Measurements from ENCODE around the gene STK26. TPM values are rescaled to one million over a fixed set of nuclear protein-coding genes. Genes with fewer than 3 reads are reported as not detected.

The STK26 gene
- total RNA-seq, 2 experiments from 2014 or later = 54.0 to 55.6 TPM

GRCh38 chrX:132016628-132017430 lies 6.3 kb upstream of the STK26 start:
- no peaks in the 10 kb centered on the region for H3K9me3 Mint-ChIP-seq
- no peaks in the 10 kb centered on the region for H3K27me3 Mint-ChIP-seq (ENCODE audit: low read depth)
- H3K4me3 Mint-ChIP-seq = no peak overlapping the region
- CTCF ChIA-PET = interaction anchor here (0.7 to 1.3 kb wide), 2 partner anchors 12 to 189 kb away, joined by 3 read pairs; no protein-coding TSS in a partner anchor
- H3K4me1 Mint-ChIP-seq (ENCODE audit: low read depth) = peaks cover 35% of the 10 kb centered on the region
- H3K27ac Mint-ChIP-seq = peak overlapping the region; percentile 42
- H3K36me3 Mint-ChIP-seq (ENCODE audit: low read depth) = no peaks in the 10 kb centered on the region
- intact Hi-C loops (cut with micrococcal nuclease) = loop anchor here (2.0 kb wide), 1 partner anchor 16 kb away; no protein-coding TSS in a partner anchor
- no peak for DNase-seq

GRCh38 chrX:132017431-132018185 lies 5.5 kb upstream of the STK26 start:
- no peaks in the 10 kb centered on the region for H3K36me3 Mint-ChIP-seq (ENCODE audit: low read depth)
- H3K9me3 Mint-ChIP-seq = no peaks in the 10 kb centered on the region
- no peak for DNase-seq
- H3K4me1 Mint-ChIP-seq (ENCODE audit: low read depth) = peaks cover 35% of the 10 kb centered on the region
- CTCF ChIA-PET = interaction anchor here (1.3 kb wide), 1 partner anchor 12 kb away, joined by 3 read pairs; no protein-coding TSS in a partner anchor
- H3K4me3 Mint-ChIP-seq = no peak overlapping the region
- no peaks in the 10 kb centered on the region for H3K27me3 Mint-ChIP-seq (ENCODE audit: low read depth)
- peak overlapping the region; percentile 42 for H3K27ac Mint-ChIP-seq
- intact Hi-C loops (cut with micrococcal nuclease) = loop anchor here (2.0 kb wide), 1 partner anchor 17 kb away; no protein-coding TSS in a partner anchor

GRCh38 chrX:132022198-132022966 lies 720 bp upstream of the STK26 start:
- DNase-seq = peak; percentile 26
- intact Hi-C loops (cut with micrococcal nuclease) = loop anchor here (1.0 to 10.0 kb wide), 8 partner anchors 36 to 1938 kb away; partner anchors contain the start of genes MBNL3 and RAP2C
- peaks cover 30% of the 10 kb centered on the region for H3K4me1 Mint-ChIP-seq (ENCODE audit: low read depth)
- no peaks in the 10 kb centered on the region for H3K27me3 Mint-ChIP-seq (ENCODE audit: low read depth)
- peak overlapping the region; percentile 91 for H3K27ac Mint-ChIP-seq
- CTCF ChIA-PET = interaction anchor here (0.6 to 1.4 kb wide), 4 partner anchors 47 to 194 kb away, joined by 3 to 4 read pairs (median 3); no protein-coding TSS in a partner anchor
- H3K4me3 Mint-ChIP-seq = peak overlapping the region; percentile 91
- H3K36me3 Mint-ChIP-seq (ENCODE audit: low read depth) = peaks cover 3% of the 10 kb centered on the region
- H3K9me3 Mint-ChIP-seq = no peaks in the 10 kb centered on the region

GRCh38 chrX:132023896-132024386 lies 839 bp downstream of the STK26 start:
- Mint-ChIP-seq H3K9me3 (no peaks in the 10 kb centered on the region), H3K27ac (peak overlapping the region; percentile 91)
- CTCF ChIA-PET = interaction anchor here (1.1 to 1.5 kb wide), 5 partner anchors 22 to 211 kb away, joined by 3 to 6 read pairs (median 3); partner anchors contain the start of gene RAP2C

GRCh38 chrX:132025041-132025440 lies 1.9 kb downstream of the STK26 start:
- peak; percentile 9 for DNase-seq
- no peaks in the 10 kb centered on the region for H3K9me3 Mint-ChIP-seq
- peak overlapping the region; percentile 78 for H3K4me3 Mint-ChIP-seq
- H3K27me3 Mint-ChIP-seq (ENCODE audit: low read depth) = no peaks in the 10 kb centered on the region
- H3K36me3 Mint-ChIP-seq (ENCODE audit: low read depth) = peaks cover 6% of the 10 kb centered on the region
- peak overlapping the region; percentile 76 for H3K27ac Mint-ChIP-seq
- CTCF ChIA-PET = interaction anchor here (0.6 to 1.5 kb wide), 5 partner anchors 67 to 256 kb away, joined by 3 to 6 read pairs (median 4); partner anchors contain the start of gene RAP2C
- H3K4me1 Mint-ChIP-seq (ENCODE audit: low read depth) = peaks cover 47% of the 10 kb centered on the region
- intact Hi-C loops (cut with micrococcal nuclease) = loop anchor here (2.0 to 10.0 kb wide), 2 partner anchors 456 to 1940 kb away; no protein-coding TSS in a partner anchor

More at GRCh38 chrX:132023896-132024386, 839 bp downstream of the STK26 start:
- peaks cover 5% of the 10 kb centered on the region for H3K36me3 Mint-ChIP-seq (ENCODE audit: low read depth)
- no peaks in the 10 kb centered on the region for H3K27me3 Mint-ChIP-seq (ENCODE audit: low read depth)
- peak overlapping the region; percentile 91 for H3K4me3 Mint-ChIP-seq
- DNase-seq = peak; percentile 67
- intact Hi-C loops (cut with micrococcal nuclease) = loop anchor here (1.0 to 10.0 kb wide), 10 partner anchors 9 to 1939 kb away; partner anchors contain the start of gene MBNL3
- peaks cover 38% of the 10 kb centered on the region for H3K4me1 Mint-ChIP-seq (ENCODE audit: low read depth)

- no peak for DNase-seq
- H3K27ac Mint-ChIP-seq = no peak overlapping the region
- no peaks in the 10 kb centered on the region for H3K9me3 Mint-ChIP-seq
- CTCF ChIA-PET = no interaction called here
- peaks cover 3% of the 10 kb centered on the region for H3K36me3 Mint-ChIP-seq (ENCODE audit: low read depth)
- no peaks in the 10 kb centered on the region for H3K27me3 Mint-ChIP-seq (ENCODE audit: low read depth)
- no peak overlapping the region for H3K4me3 Mint-ChIP-seq
- H3K4me1 Mint-ChIP-seq (ENCODE audit: low read depth) = peaks cover 68% of the 10 kb centered on the region
- intact Hi-C loops (cut with micrococcal nuclease) = no loop called here
Measured at GRCh38 chrX:132030264-132030663, 7.2 kb downstream of the STK26 start.

GRCh38 chrX:132031867-132032266 lies 8.8 kb downstream of the STK26 start:
- CTCF ChIA-PET = no interaction called here
- H3K36me3 Mint-ChIP-seq (ENCODE audit: low read depth) = peaks cover 3% of the 10 kb centered on the region
- H3K4me1 Mint-ChIP-seq (ENCODE audit: low read depth) = peaks cover 66% of the 10 kb centered on the region
- no peak for DNase-seq
- H3K27ac Mint-ChIP-seq = peak overlapping the region; percentile 46
- intact Hi-C loops (cut with micrococcal nuclease) = no loop called here
- no peak overlapping the region for H3K4me3 Mint-ChIP-seq
- no peaks in the 10 kb centered on the region for H3K9me3 Mint-ChIP-seq
- H3K27me3 Mint-ChIP-seq (ENCODE audit: low read depth) = no peaks in the 10 kb centered on the region

- Mint-ChIP-seq H3K27me3 (ENCODE audit: low read depth) (no peaks in the 10 kb centered on the region), H3K36me3 (ENCODE audit: low read depth) (peaks cover 3% of the 10 kb centered on the region), H3K27ac (no peak overlapping the region), H3K4me3 (no peak overlapping the region), H3K4me1 (ENCODE audit: low read depth) (peaks cover 65% of the 10 kb centered on the region), H3K9me3 (no peaks in the 10 kb centered on the region)
- DNase-seq = no peak
- CTCF ChIA-PET = no interaction called here
- intact Hi-C loops (cut with micrococcal nuclease) = loop anchor here (1.0 kb wide), 1 partner anchor 9 kb away; no protein-coding TSS in a partner anchor
Measured at GRCh38 chrX:132033166-132033565, 10.1 kb downstream of the STK26 start.

- H3K27me3 Mint-ChIP-seq (ENCODE audit: low read depth) = no peaks in the 10 kb centered on the region
- H3K36me3 Mint-ChIP-seq (ENCODE audit: low read depth) = no peaks in the 10 kb centered on the region
- H3K4me1 Mint-ChIP-seq (ENCODE audit: low read depth) = peaks cover 59% of the 10 kb centered on the region
- intact Hi-C loops (cut with micrococcal nuclease) = no loop called here
- no peaks in the 10 kb centered on the region for H3K9me3 Mint-ChIP-seq
- no peak for DNase-seq
- CTCF ChIA-PET = no interaction called here
- no peak overlapping the region for H3K4me3 Mint-ChIP-seq
- H3K27ac Mint-ChIP-seq = no peak overlapping the region
Measured at GRCh38 chrX:132034648-132035047, 11.5 kb downstream of the STK26 start.

GRCh38 chrX:132037479-132037993 lies 14.4 kb downstream of the STK26 start:
- CTCF ChIA-PET = no interaction called here
- Mint-ChIP-seq H3K27ac (peak overlapping the region; percentile 9), H3K36me3 (ENCODE audit: low read depth) (no peaks in the 10 kb centered on the region), H3K27me3 (ENCODE audit: low read depth) (no peaks in the 10 kb centered on the region), H3K4me3 (no peak overlapping the region), H3K4me1 (ENCODE audit: low read depth) (peaks cover 60% of the 10 kb centered on the region), H3K9me3 (no peaks in the 10 kb centered on the region)
- intact Hi-C loops (cut with micrococcal nuclease) = loop anchor here (2.0 kb wide), 1 partner anchor 15 kb away; no protein-coding TSS in a partner anchor
- no peak for DNase-seq

- Mint-ChIP-seq H3K27ac (no peak overlapping the region), H3K36me3 (ENCODE audit: low read depth) (no peaks in the 10 kb centered on the region), H3K4me3 (no peak overlapping the region), H3K9me3 (no peaks in the 10 kb centered on the region), H3K4me1 (ENCODE audit: low read depth) (peaks cover 56% of the 10 kb centered on the region), H3K27me3 (ENCODE audit: low read depth) (no peaks in the 10 kb centered on the region)
- CTCF ChIA-PET = no interaction called here
- intact Hi-C loops (cut with micrococcal nuclease) = no loop called here
- no peak for DNase-seq
Measured at GRCh38 chrX:132040066-132040465, 17.0 kb downstream of the STK26 start.
